Activated CD8-positive, alpha-beta memory T cell treated with anti-CD3 and anti-CD28 coated beads for 48 hours (primary cell): Measurements from ENCODE around the gene GSAP.

Experiments
- DNase-seq, 3 experiments: peaks; one replicate each; pipeline ENCODE4 v3.0.0-alpha.2; 2020; ENCODE audit warnings: low read depth in 2 of 3, low spot score in 2 of 3

Gene GSAP

DNA sequence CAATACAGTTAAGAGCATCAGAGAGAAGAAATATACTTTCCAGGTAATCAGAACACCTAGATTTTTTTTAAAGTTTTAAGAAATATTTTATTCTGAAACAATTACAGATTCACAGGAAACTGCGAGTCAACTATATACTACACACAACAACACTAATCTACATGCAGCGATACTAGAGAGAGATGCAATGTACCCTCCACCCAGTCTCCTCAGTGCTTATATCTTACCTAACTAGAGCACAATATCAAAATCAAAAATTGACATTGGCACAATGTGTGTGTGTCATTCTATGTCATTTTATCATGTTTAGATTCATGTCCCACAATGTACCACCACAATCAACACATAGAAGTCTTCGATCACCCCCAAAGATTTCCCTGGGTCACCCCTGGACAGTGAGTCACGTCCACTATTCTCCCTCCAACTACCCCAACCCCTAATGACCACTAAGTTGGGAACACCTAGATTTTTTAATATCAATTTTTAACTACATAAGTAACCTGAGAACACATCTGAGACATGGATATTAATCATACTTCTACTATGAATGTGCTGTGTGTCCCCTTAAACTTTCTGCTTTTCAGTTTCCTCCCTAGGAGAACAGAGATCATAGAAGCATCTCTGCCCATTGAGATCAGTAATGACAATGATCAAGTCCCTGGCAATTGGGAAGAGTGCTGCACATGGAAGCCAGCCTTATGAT lies 86.5 kb downstream of the GSAP start:
- no peak for DNase-seq

DNA sequence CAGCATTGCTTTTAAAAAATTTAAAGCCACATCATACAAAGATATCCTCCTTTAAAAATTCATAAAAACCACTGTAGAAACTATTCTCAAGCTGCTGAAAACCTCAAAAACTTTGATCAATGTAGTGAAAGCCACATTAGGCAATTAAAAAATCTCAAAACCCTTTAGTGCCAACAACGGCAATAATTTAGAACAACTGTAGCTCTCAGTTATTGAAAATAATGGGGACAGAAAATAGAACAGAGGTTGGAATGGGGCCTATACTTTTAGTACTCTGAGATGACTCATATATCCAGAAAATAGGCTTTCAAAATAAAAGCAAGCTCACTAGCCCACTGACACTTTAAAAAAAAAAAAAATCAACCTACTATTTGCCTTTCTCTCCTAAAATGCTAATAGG lies 87.5 kb downstream of the GSAP start:
- DNase-seq = no peak

GRCh38 chr7:77327932-77328628 lies 88.1 kb downstream of the GSAP start:
- DNase-seq = no peak

DNA sequence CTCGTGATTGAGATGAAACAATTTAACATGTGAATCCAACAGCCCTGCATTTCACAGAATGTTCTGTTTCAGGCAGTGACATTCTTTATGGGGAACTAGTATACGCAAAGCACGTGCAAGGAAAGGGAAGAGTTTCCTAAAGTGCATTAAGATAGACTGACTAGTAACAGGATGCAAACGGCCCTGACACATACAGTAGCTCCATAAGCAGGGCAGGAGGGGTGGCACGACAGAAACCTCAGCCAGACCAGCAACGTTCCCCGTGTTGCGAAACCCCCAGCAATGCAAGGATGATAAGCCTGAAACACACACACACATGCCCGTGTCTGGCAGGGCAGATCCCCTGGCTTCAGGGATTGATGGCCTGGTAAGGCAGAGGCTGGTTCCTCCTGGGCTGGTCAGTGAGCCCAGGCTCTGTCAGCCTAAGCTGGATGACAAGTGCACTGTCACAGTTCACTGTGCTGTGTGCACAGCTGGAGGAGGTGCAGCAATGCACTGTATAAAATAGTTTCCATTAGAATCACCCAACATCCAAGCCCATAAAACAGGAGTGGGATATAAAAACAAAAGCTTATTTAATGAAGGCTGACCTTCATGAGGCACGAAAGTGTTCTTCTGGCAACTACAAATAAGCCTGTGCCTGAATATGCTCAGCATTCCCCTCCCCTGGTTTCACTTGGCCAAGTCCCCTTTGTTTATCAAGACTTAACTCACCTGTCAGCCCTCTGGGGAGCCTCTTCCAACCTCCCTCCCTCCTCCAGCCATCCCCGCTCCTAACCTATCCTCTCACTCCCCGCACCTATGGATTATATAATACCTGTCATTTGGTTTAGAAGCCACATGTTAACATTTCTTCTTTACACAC lies 88.8 kb downstream of the GSAP start:
- DNase-seq = no peak

- no peak for DNase-seq
These were observed 90.0 kb downstream of the GSAP start for GRCh38 chr7:77326131-77326530.

- no peak for DNase-seq
These were observed 94.8 kb downstream of the GSAP start for GRCh38 chr7:77321300-77321699.

- DNase-seq = no peak
These were observed 95.4 kb downstream of the GSAP start for GRCh38 chr7:77320714-77321113.

GRCh38 chr7:77320137-77320536 lies 96.0 kb downstream of the GSAP start:
- DNase-seq = no peak

- no peak for DNase-seq
These were observed 98.1 kb downstream of the GSAP start for GRCh38 chr7:77318019-77318418.

DNA sequence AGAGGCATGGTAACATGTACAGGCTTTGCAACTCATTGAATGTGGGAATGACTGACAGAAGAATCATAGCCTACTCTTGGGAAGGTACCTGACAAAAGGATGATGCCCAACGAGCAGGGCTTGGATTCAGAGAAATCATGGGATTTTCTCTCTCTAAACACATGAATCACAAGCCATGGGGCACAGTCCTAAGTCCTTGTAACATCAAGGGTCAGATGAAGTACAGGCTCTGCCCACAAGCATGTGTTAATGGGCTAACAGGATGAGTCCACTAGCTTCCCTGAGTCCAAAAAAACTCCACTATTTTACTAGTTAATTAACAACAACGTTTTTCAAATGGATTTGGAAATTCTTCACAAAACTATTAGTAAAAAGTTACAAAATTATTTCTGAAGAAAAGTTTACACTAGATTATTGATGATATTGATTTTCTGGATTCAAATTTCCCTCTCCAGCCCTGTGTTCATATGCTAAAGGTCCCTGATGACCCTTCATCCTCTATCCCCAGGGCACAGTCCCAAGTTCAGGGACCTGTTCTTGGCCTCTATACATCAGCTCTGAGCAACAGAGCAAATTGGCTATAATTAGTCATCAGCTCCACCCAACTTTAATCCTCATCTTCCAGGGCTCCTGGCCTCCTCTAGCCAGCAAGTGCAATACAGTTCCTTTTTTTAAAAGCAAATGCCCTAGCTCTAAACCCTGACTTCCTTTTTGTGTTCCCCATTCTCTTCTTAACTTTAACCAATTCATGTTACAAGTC lies 99.8 kb downstream of the GSAP start:
- DNase-seq = no peak

DNA sequence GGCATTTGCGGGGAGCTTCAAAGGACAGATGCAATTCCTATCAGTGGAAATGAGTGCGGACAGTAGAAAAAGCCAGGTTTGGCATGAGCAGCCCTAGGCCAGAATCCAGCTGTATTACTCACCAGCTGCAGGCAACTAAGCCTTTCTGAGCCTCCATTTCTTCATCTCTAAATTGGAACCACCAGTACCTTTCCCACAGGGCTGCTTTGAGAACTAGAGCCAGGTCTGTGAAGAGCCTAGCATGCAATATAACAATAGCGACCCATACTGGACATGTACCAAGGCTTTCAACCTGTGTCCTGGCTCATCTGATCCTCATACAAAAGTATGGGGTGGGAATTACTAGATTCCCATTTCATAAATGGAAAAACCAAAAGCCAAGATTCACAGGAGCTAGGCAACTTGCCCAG lies 101.0 kb downstream of the GSAP start:
- DNase-seq = no peak

DNA sequence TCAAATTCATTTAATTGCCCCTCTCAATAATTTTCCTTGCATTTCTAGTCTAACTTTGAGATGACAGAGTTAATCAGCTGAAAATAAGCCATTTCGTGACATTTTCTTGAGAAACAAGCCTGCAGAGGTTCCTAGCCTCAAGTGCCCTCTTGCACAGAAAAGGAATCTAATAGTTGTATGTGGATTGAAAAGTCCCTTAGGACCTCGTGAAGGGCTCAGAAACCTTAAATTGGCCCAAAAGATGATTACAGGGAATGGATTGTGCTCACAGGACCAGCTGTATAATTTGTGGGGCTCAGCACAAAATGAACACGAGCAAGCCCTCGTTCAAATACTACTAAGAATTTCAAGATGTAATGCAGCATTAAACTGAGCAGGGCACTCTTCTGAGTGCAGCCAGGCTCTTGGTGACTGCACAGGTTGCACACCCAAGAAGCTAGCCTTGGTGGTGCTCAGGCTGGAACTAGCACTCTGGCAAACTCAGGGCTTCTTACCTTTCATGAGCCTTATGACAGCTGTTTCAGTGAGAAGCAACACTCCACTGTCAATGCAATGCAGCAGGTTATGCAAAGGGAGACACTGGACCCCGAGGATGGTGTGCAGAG lies 102.2 kb downstream of the GSAP start:
- DNase-seq = no peak

DNA sequence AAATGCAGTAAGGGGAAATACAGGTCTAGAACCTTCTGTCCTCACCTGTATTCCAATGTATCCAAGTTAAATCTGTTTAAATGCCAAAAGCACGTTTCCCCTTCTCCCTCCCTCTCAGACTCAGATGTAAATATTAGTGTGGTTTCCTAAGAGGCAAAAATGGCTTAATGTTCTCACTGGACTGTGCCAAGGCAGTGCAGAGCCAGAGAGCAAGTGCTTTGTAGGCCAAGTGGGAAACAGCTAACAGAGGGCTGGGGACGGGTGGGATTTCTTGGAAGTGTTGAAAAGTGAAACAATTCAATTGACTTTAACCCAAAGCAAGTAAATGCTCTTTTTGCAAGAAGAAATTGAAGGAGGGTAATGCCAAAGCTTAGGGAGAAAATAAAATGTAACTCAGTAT lies 103.1 kb downstream of the GSAP start:
- no peak for DNase-seq

GRCh38 chr7:77310982-77311381 lies 105.2 kb downstream of the GSAP start:
- no peak for DNase-seq

DNA sequence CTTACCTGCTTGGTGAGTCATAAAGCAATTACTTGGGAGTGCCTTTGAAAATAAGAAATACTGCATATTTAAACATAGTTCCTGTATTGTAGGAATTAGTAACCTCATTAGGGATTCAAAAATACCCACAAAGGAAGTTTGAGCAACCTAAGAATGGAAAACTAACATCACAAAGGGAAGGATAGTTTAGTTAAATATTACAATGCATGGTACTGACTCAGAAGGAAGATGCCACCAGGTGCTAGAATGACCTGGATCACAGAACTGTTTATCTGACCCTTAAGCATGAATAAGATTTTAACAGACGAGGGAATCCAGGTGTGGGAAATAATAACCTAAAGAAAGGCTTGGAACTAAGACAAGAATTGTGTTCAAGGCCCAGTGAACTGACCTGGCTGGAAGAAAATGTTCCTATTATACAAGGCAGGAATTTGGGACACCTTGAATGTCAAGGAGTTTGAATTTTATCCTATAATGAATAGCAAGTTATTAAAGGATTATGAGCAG lies 106.4 kb downstream of the GSAP start:
- no peak for DNase-seq

GRCh38 chr7:77308792-77309191 lies 107.4 kb downstream of the GSAP start:
- no peak for DNase-seq

DNA sequence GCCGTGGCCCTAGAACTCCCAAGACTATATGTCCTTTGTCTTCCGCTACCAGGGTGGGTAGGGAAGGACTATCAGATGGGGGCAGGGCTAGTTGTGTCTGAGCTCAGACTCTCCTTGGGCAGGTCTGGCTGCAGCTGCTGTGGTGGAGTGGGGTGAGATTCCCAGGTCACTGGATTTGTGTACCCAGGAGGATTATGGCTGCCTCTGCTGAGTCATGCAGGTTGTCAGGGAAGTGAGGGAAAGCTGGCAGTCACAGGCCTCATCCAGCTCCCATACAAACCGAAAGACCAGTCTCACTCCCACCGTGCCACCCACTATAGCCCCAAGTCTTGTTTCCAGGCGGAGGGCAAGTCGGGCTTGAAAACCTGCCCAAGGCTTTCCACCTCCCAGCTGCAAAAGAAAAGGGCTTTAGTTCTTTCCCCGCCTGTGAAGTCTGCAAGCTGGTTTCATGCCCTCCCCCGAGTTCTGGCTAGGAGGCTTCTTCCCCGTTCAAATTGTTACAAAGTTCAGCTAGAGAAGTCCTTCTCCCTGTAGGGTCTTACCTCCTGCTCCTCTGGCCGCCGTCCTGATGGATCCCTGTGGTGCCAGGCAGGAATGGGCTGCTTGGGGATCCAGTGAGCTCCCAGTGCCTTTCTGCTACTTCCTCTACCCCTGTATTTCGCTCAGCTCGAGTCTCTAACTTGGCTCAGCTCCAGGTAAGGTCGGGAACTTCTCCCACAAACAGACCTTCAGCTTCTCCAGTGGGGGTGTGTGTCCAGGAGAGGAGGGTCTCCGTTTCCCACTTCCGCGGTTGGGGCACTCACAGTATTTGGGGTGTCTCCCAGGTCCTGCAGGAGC lies 109.7 kb downstream of the GSAP start:
- no peak for DNase-seq

DNA sequence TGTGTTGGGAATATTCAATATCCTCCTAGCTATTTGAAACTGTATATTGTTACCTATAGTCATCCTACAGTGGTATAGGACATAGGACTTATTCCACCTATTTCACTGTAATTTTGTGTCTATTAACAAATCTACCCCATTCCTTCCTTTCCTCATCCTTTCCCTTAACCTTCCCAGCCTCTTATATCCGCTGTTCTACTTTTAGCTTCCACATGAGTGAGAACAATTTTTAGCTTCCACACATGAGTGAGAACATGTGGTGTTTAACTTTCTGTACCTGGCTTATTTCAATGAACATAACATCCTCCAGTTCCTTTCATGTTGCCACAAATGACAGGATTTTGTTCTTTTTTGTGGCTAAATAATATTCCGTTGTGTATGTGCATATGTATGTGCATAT lies 120.6 kb downstream of the GSAP start:
- no peak for DNase-seq

DNA sequence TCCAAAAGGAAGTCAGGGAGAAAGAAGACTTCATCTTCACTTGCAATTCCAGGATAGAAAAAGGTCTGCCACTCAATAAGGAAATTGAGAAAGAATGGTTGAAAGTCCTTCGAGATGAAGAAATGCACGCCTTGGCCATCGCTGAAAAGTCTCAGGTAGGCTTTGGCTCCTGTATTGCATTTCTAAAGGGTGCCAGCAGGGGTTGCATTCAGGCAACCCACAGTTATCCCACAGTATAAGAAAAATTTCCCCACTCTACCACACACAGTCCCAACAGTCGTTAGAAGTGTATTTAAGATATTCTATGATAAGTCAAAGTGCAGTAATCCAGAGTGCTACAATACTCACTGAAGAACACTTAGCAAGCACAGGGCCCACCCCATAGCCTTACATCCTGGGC lies 123.1 kb downstream of the GSAP start:
- no peak for DNase-seq

DNA sequence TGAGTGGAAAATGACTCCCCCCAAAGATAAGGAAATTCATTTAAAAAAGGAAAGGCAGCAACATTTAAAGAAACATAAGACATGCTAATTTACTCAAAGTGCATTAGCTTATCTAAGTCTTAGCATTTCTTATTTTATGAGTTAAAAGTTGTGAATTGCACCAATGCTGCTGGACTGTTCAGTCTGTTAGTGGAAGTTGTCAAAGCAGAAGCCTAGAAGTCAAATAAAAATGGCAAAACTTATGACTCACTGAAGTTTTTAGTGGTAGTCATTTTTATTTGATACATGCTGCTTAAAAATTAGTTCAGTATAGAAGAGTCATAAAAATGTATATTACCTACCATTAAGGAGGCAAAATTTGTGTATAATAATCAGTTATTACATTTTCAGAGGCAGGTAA lies 125.7 kb downstream of the GSAP start:
- DNase-seq = no peak
